HG03103 (cell line): Measurements from ENCODE around the gene SLC12A2.

ENCODE experiments used
- ATAC-seq: cut with Tn5 transposase; IDR thresholded peaks from one replicate; pipeline ENCODE4 v1.9.1; 2021; ENCODE audit warnings: low read depth; ENCODE audit not compliant: unreplicated experiment

Gene SLC12A2

GRCh38 chr5:128093368-128093767 lies 9.8 kb downstream of the SLC12A2 start:
- ATAC-seq = no peak

DNA sequence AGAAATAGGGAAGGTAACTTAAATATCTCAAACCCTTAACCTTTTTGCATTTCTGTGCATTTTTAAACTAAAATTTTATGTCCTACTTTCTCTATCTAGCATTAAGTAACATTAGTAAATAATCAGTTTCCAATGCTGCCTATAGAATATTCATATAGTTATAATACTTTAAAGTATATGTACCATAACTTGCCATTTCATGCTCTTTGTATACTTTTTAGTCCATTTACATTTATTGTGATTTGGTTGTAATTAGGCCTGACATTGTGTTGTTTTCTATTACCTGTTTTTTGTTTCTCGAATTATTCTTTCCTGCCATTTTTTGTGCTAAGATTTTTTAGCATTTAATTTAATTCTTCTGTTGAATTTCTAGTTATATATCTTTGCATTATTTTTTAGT lies 13.7 kb downstream of the SLC12A2 start:
- ATAC-seq = no peak

DNA sequence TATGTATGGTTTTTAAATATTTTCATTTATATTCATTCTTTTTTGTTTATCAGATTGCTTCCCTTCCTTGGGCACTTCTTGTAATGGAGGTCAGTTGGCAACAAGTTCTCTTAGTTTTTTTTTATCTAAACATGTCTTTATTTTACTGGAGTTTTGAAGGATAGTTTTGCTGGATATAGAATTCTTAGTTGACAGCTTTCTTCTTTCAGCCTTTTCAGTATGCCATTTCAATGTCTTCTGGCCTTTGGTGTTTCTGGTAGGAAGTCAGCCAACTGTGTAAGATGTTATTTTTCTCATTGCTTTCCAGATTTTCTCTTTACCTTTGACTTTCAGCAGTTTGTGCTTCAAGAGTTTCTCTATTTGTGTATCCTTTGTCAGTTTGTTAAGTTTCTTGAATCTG lies 14.2 kb downstream of the SLC12A2 start:
- no peak for ATAC-seq

DNA sequence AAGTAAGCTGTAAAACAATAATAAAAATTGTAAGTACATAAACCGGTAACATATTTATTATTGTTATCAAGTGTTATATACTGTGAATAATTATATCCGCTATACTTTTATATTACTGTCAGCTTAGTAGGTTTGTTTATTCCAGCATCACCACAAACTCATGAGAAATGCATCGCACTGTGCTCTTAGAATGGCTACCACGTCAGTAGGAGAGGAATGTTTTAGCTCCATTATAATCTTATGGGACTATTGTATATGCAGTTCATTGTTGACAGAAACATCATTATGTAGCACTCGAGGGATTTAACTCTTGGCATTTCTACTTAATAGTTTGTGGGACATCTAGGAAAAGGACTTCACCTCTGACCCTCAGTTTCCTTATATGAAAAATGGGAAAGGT lies 16.4 kb downstream of the SLC12A2 start:
- no peak for ATAC-seq

DNA sequence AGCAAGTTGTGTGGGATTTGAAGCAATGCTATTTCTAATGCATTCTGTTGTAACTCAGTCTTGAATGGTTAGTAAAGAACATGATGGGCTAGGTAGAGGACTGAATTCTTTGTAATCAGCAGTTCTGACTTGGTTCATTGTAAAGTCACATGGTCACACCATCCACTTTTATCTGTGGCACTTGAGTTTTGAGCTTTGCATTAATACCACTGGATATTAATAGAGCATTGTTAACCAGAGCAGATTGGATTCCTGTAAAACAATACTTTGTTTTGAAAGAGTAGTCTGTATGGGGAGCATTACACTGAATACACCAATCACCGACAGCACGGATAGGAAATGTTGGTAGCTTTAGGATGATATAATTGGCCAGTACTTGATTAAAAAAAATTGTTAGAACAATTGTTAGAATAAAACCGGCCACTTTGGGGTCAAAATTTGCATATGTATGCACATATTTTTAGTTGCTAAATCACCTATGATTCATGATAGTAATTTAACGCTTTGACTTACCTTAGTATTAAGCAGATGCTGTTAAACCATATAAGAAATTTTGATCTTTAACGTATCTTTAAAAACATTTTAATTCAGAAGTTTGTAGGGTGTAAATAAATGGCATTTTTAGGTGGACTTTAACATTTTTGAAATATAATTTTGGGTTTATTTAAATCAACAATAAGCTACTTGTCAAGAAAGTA lies 17.4 kb downstream of the SLC12A2 start:
- no peak for ATAC-seq

DNA sequence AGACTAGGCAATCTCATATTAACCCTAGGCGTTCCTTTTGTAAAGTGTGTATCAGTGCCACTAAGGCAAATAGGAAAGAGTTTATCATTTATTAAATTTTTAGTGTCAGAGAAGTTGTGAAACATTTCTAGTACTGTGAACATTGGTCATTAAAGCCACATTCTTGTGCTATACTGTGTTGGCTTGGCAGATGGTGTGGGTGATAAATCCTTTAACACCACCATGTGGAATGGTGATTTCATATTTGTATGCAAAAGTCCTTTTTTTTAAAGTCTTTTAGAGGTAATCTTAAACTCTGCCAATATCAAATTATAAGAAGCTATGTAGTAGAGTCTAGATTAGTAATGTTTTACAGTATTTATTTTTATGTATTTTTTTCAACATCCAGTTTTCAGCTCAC lies 18.1 kb downstream of the SLC12A2 start:
- ATAC-seq = no peak

DNA sequence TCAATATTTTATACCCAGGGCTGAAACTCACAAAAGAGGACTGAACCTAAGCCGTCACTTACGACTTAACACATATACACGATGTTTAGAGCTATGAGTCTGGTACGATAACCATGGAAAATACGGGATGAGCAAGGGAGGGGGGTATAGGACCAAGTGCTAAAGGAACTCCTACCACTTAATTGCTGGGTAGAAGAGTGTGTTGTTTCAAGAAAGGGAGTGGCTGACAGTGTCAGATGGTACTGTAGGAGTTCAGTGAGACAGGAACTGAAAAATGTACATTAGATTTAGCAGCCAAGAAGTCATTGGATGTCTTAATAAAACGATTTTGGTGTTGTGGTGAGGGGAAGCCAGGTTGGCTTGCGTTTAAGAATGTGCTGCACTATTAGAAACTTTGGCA lies 21.6 kb downstream of the SLC12A2 start:
- ATAC-seq = no peak

DNA sequence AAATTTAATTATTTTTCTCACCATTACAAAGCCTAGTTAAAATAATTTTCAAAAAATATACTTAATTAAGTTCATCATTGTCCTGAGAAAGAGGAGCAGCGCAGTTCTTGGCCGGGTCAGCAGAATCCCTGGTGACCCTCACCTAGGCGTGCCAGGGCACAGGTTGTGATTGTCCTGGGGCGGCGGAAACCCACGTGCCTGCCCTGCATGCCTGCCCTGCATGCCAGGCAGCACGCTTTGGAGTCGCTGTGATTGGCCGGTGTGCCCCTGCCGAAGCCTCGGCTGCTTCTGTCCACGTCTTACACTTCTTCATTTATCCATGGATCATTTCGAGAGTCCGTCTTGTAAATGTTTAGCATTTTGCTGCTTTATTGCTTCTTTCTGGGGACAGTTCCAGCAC lies 25.6 kb downstream of the SLC12A2 start:
- ATAC-seq = no peak

- no peak for ATAC-seq
These were observed 26.2 kb downstream of the SLC12A2 start for GRCh38 chr5:128109766-128110165.

DNA sequence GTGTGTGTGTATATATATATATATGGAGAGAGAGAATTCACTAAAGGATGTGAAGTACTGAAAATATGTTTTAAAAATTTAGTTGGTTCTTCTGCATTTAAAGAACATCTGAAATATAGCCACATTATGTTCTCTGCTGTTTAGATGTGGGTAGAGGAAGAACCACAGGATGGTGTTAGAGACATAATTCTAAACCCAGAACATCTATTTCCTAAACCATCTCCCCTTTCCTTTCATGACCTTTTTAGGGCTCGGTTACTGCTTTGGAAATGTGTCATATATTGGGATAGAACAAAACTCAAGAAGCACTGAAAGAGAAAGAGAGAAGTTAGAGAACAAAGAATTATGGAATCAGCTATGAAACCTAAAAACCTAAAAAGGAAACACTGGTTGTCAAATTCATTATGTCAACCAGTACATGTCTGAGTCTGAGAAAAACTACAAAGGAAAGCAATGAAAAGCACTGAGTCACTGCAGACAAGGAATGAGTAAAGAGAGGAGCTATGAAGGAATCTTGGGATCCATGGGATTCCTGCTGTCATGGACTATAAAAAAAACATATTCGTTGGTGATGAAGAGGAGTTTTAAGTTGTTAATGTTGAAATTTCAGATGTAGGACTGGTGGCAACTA lies 28.4 kb downstream of the SLC12A2 start:
- no peak for ATAC-seq

DNA sequence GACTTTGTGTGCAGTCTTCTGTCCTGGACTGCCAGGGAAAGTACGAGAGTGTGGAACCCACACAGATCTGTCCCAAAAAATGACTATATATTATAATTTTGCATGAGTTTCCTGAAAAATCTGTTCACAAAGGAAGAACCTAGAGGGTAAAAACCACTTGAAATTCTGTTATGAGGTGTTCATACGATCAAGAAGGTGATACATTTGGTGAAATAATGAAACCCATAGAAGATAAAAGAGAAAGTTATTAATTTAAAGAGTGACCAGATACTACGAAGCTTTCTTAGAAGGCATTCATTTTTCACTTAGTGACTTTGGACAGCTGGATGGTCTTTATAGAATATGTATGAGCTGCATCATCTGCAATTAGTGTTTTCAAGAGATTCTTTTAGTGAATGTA lies 32.9 kb downstream of the SLC12A2 start:
- no peak for ATAC-seq

GRCh38 chr5:128118214-128118613 lies 34.6 kb downstream of the SLC12A2 start:
- ATAC-seq = no peak

- ATAC-seq = no peak
These were observed 38.1 kb downstream of the SLC12A2 start for GRCh38 chr5:128121651-128122050.

GRCh38 chr5:128123936-128124335 lies 40.4 kb downstream of the SLC12A2 start:
- ATAC-seq = no peak

GRCh38 chr5:128126241-128126640 lies 42.7 kb downstream of the SLC12A2 start:
- ATAC-seq = no peak

DNA sequence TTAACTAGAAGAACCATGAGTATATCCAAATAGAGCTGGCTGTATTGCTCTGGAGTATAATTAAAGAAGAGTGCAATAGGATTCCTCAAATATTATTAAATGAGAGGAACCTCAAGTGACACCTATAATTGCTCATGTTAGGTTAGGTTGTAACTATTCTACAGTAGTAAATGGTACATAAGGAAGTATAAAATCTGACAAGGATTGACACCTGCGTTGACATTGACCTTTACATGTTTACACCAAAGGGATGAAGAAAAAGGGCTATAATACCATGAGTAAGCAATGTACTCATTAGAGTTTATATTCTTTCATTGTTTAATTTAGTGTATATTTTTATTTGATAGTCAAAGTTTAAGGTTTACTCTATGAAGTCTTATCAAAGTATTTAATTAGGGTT lies 48.9 kb downstream of the SLC12A2 start:
- ATAC-seq = no peak

DNA sequence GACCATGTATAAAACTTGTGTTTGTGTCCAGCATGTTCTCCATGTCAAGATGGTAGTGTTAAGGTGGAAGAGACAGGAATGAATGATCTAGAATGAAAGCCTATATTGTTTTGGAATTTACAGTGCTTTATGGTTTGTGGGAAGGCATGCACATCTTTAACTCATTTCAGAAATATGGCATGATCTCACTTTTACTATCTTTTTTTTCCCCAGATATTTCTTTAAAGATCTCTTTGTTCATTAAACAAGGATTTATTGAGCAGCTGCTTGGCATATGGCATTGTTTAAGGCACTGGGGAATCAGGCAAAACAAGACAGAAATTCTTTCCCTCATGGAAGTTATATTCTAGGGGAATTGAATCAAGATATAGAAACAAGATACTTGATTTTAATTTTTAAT lies 51.7 kb downstream of the SLC12A2 start:
- ATAC-seq = no peak

- no peak for ATAC-seq
These were observed 60.3 kb downstream of the SLC12A2 start for GRCh38 chr5:128143911-128144310.

DNA sequence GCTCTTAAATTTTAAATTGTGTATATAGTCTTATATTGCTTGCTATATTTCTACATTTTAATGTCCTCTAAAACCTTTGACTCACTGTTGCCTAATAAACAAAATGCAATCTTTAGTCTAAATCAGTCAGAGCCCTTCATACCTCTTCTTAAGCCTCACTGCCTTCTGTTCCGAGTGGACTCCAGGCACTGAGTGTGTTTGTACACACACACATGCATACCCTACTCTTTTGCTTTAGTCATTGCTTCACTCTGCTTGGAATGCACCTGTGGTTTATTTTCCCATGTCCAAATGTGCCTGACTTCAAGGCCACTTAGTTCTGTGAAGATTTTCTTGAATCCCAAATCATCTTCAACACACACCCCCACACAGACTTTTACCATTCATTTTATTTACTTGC lies 60.9 kb downstream of the SLC12A2 start:
- ATAC-seq = no peak

DNA sequence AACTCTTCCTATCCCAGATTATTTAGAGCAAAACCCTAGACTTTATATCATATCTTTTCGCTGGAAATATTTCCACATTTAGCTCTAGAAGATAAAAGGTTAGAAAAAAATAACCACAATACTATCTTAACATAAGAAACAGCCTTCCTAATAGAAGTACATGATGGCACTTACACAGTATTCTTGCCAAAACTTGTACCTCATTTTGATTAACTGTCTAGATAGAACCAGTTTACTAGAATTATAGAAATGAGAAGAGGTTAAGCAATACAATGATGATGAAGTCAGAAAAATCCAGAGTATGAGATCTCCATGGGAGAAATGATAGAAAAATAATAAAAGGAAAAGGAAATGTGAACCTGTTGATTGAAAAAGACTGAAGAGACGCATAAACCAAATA lies 63.1 kb downstream of the SLC12A2 start:
- no peak for ATAC-seq

GRCh38 chr5:128154943-128155342 lies 71.4 kb downstream of the SLC12A2 start:
- ATAC-seq = no peak

- no peak for ATAC-seq
These were observed 72.2 kb downstream of the SLC12A2 start for GRCh38 chr5:128155776-128156175.

GRCh38 chr5:128156521-128156920 lies 73.0 kb downstream of the SLC12A2 start:
- ATAC-seq = no peak
